ENCODE measurements around the gene PROS1.
"Not testable (repeated sequence)": the region's sequence is repeated elsewhere in the genome, so short reads cannot be mapped to it uniquely, and the experiment has no call there.

Gene PROS1

DNA sequence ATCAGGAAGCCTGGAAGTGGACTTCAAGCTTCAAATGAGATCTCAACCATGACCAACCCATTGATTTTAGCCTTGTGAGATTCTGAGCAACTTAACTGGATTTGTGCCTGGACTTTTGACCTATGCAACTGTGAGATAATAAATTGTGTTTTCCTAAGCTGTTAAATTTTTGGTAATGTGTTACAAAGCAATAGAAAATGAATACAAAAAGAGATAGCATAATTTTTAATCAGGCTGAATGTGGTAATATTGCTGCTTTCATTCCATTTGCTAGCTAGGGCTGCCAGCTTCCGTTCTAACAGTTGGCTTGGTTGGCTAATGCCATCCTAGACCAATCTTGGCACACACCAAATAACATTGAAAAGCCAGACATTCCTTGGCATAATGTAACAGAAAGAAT lies 12.2 kb downstream of the PROS1 start:
- no peak overlapping the region for H3K9ac ChIP-seq (ENCODE audit: insufficient read length)
- no peak for DNase-seq (ENCODE audit: low read depth, low spot score)
- no peaks in the 10 kb centered on the region for H3K9me3 ChIP-seq (ENCODE audit: low read depth, low read length)
- no peak for TF ChIP-seq FOXP2 (optimal IDR thresholded peaks at IDR 0.05; ENCODE audit: control extremely low read depth, extremely low read length, insufficient read depth)
- TF ChIP-seq POLR2AphosphoS5 (IDR thresholded peaks at IDR 0.05; ENCODE audit: borderline replicate concordance, low read depth, low read length), result no peak
- TF ChIP-seq EZH2 (IDR thresholded peaks at IDR 0.05), result no peak
- no peaks in the 10 kb centered on the region for H3K36me3 ChIP-seq (ENCODE audit: insufficient read depth, low read length)
- H3K27ac ChIP-seq, result no peak overlapping the region
- H3K4me3 ChIP-seq, result no peak overlapping the region

DNA sequence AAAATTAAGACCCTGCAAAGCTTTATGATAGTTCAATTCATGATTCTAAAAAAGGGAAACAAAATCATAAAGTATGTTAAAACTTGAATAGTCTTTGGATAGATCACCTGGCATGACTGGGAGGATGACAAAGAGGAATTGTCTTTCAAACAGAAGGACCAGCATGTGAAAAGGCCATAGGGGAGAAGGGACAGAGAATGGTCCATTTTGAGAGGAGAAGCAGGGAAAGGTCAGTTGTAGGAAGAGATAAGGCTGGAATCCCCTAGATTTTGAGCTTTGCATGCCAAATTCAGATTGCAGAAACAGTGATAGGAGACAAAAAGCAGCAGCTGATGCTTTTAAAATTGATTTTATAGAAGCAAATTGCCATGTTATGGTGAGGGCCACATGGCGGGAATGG lies 12.7 kb downstream of the PROS1 start:
- no peak for DNase-seq (ENCODE audit: low read depth, low spot score)
- H3K27ac ChIP-seq, result no peak overlapping the region
- no peak overlapping the region for H3K4me3 ChIP-seq
- no peak overlapping the region for H3K9ac ChIP-seq (ENCODE audit: insufficient read length)
- H3K9me3 ChIP-seq (ENCODE audit: low read depth, low read length), result no peaks in the 10 kb centered on the region
- no peaks in the 10 kb centered on the region for H3K36me3 ChIP-seq (ENCODE audit: insufficient read depth, low read length)
- TF ChIP-seq EZH2 (IDR thresholded peaks at IDR 0.05) (no peak), POLR2AphosphoS5 (IDR thresholded peaks at IDR 0.05; ENCODE audit: borderline replicate concordance, low read depth, low read length) (no peak), FOXP2 (optimal IDR thresholded peaks at IDR 0.05; ENCODE audit: control extremely low read depth, extremely low read length, insufficient read depth) (no peak)

DNA sequence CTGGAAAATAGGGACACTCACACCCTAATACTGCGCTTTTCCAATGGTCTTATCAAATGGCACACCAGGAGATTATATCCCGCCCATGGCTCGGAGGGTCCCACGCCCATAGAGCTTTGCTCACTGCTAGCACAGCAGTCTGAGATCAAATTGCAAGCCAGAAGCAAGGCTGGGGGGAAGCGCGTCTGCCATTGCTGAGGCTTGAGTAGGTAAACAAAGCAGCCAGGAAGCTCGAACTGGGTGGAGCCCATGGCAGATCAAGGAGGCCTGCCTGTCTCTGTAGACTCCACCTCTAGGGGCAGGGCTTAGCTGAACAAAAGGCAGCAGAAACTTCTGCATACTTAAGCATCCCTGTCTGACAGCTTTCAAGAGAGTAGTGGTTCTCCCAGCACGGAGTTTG lies 23.7 kb downstream of the PROS1 start:
- not testable (repeated sequence) for DNase-seq (ENCODE audit: low read depth, low spot score); H3K36me3 ChIP-seq (ENCODE audit: insufficient read depth, low read length); H3K9ac ChIP-seq (ENCODE audit: insufficient read length); H3K27ac ChIP-seq; H3K4me3 ChIP-seq; H3K9me3 ChIP-seq (ENCODE audit: low read depth, low read length)

DNA sequence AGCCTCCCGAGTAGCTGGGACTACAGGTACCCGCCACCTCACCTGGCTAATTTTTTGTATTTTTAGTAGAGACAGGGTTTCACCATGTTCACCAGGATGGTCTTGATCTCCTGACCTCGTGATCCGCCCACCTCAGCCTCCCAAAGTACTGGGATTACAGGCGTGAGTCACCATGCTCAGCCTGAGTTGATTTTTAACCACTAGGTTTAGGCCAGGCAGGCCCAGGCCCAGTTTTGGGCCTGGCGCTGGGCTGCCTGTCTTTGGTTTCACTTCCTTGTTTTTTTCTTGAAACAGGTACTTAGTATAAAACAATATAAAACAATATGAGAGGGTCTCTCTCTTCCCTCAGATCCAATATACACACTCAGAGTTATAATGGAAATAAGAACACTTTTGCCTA lies 36.2 kb downstream of the PROS1 start:
- not testable (repeated sequence) for DNase-seq (ENCODE audit: low read depth, low spot score); H3K36me3 ChIP-seq (ENCODE audit: insufficient read depth, low read length); H3K27ac ChIP-seq; H3K9me3 ChIP-seq (ENCODE audit: low read depth, low read length); H3K9ac ChIP-seq (ENCODE audit: insufficient read length); H3K4me3 ChIP-seq

DNA sequence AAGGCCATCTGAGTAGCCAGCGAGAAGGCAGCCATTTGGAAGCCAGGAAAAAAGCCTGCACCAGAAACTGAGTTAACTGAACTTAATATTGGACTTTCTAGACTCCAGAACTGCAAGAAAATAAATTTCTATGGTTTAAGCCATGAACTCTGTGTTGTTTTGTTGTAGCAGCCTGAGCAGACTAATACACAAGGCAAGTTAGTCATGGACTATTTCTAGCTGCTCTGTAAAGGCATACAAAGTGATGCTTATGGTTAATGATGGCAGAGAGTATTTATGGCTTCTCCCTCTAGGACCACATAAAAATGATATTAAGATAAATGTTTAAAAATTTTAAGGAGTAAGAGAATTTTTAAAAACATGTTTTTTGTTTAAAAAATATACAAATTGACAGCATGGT lies 37.1 kb downstream of the PROS1 start:
- Histone ChIP-seq H3K27ac (no peak overlapping the region), H3K4me3 (no peak overlapping the region), H3K36me3 (ENCODE audit: insufficient read depth, low read length) (no peaks in the 10 kb centered on the region), H3K9ac (ENCODE audit: insufficient read length) (no peak overlapping the region), H3K9me3 (ENCODE audit: low read depth, low read length) (no peaks in the 10 kb centered on the region)
- TF ChIP-seq FOXP2 (optimal IDR thresholded peaks at IDR 0.05; ENCODE audit: control extremely low read depth, extremely low read length, insufficient read depth) (no peak), EZH2 (IDR thresholded peaks at IDR 0.05) (no peak), POLR2AphosphoS5 (IDR thresholded peaks at IDR 0.05; ENCODE audit: borderline replicate concordance, low read depth, low read length) (no peak)
- no peak for DNase-seq (ENCODE audit: low read depth, low spot score)

DNA sequence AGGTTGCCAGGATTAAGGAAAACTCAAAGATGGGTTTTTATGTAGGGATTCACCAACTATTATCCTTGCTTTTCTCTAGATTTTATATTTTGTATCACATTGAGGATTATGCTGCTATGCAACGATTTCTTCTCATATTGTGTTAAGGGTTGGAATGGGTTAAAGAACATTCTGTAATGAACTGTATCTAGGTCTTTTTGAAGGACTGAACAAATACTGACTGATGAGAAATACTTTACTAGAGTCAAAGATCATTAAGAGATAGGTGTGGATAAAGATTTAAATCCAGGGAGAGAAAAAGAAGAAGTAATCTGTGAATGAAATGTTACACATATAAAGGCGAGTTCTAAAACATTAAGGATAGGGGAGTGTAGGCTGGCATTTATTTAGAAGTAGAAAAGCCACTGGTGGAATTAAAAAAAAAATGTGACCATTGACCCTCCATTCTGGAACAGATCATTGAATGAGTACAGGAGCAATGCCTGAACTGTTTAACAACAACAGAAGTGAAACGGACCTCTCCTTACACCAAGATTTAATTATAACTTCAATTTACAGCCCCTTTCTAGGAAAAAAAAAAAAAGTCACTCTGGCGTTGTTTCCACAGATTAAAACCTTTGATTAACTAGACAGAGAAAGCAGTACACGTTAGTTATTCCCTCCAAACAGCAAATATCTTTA lies 39.2 kb downstream of the PROS1 start:
- TF ChIP-seq FOXP2 (optimal IDR thresholded peaks at IDR 0.05; ENCODE audit: control extremely low read depth, extremely low read length, insufficient read depth), result no peak
- no peak for TF ChIP-seq POLR2AphosphoS5 (IDR thresholded peaks at IDR 0.05; ENCODE audit: borderline replicate concordance, low read depth, low read length)
- no peak for TF ChIP-seq EZH2 (IDR thresholded peaks at IDR 0.05)
- no peak for DNase-seq (ENCODE audit: low read depth, low spot score)
- Histone ChIP-seq H3K9me3 (ENCODE audit: low read depth, low read length) (no peaks in the 10 kb centered on the region), H3K36me3 (ENCODE audit: insufficient read depth, low read length) (no peaks in the 10 kb centered on the region), H3K9ac (ENCODE audit: insufficient read length) (no peak overlapping the region), H3K27ac (no peak overlapping the region), H3K4me3 (no peak overlapping the region)

DNA sequence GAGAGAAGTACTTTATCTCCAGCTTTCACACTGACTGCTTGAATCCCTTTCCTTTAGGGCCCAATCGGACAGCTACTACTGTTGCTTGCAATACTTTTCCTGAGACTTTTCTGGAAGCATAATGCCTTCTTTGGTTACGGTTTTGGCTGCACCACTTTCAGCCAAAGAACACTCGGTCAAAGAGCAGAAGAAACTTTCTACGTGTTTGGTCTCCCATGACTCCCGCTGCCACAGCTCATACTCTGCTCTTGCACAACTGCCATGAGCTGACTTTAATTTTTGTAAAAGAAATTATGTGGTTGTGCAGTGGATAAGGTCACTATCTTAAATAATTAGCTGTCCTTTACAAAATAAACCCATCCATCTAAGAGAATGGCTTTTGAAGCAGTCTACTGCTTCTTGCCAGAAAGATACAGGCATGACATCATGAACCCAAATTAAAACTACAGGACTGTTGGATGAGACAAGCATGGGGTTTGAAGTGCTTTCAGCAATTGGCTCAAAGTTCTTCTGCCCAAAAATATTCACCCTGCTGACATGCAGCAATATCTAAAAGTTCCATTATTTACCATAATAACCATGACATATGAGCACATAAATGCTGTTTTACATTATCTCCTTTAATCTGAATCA lies 42.0 kb downstream of the PROS1 start:
- Histone ChIP-seq H3K9ac (ENCODE audit: insufficient read length) (no peak overlapping the region), H3K9me3 (ENCODE audit: low read depth, low read length) (no peaks in the 10 kb centered on the region), H3K27ac (no peak overlapping the region), H3K36me3 (ENCODE audit: insufficient read depth, low read length) (no peaks in the 10 kb centered on the region), H3K4me3 (no peak overlapping the region)
- TF ChIP-seq FOXP2 (optimal IDR thresholded peaks at IDR 0.05; ENCODE audit: control extremely low read depth, extremely low read length, insufficient read depth) (no peak), POLR2AphosphoS5 (IDR thresholded peaks at IDR 0.05; ENCODE audit: borderline replicate concordance, low read depth, low read length) (no peak), EZH2 (IDR thresholded peaks at IDR 0.05) (no peak)
- no peak for DNase-seq (ENCODE audit: low read depth, low spot score)

DNA sequence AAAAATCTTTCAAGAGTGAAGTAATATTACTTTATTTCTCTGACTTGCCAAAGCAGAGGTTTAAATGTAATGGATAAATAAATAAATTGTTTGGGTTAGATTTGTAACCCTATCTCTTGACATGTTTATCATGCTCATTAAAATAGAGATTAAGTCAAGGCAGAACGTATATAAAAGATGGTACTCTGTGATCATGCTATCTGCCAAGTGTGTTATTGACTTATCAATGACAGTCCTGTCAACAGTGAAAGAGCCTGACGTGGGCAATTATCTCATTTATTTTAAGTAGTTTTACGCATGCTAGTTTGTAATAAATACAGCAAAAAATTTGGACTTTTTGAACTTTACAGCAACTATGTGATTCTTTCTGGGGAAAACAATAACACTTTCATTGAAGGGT lies 43.7 kb downstream of the PROS1 start:
- DNase-seq (ENCODE audit: low read depth, low spot score), result no peak
- Histone ChIP-seq H3K36me3 (ENCODE audit: insufficient read depth, low read length) (no peaks in the 10 kb centered on the region), H3K27ac (no peak overlapping the region), H3K9ac (ENCODE audit: insufficient read length) (no peak overlapping the region), H3K9me3 (ENCODE audit: low read depth, low read length) (no peaks in the 10 kb centered on the region), H3K4me3 (no peak overlapping the region)
- TF ChIP-seq EZH2 (IDR thresholded peaks at IDR 0.05) (no peak), POLR2AphosphoS5 (IDR thresholded peaks at IDR 0.05; ENCODE audit: borderline replicate concordance, low read depth, low read length) (no peak), FOXP2 (optimal IDR thresholded peaks at IDR 0.05; ENCODE audit: control extremely low read depth, extremely low read length, insufficient read depth) (no peak)

DNA sequence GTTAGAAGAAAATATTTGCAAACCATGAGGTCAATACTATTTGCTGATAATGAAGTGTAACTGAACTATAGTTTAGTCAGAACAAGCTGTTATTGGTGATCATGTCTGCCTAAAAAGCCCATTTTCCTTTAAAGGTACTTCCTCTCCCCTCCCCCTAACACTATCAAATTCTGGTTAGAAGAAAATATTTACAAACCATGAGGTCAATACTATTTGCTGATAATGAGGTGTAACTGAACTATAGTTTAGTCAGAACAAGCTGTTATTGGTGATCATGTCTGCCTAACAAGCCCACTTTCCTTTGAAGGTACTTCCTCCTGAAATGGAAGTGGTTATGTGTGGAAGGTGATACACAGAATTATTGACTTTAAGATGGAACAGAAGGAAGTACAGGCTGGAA lies 46.9 kb downstream of the PROS1 start:
- no peak overlapping the region for H3K9ac ChIP-seq (ENCODE audit: insufficient read length)
- H3K27ac ChIP-seq, result no peak overlapping the region
- no peak for TF ChIP-seq POLR2AphosphoS5 (IDR thresholded peaks at IDR 0.05; ENCODE audit: borderline replicate concordance, low read depth, low read length)
- no peak for TF ChIP-seq EZH2 (IDR thresholded peaks at IDR 0.05)
- no peak for TF ChIP-seq FOXP2 (optimal IDR thresholded peaks at IDR 0.05; ENCODE audit: control extremely low read depth, extremely low read length, insufficient read depth)

More for the DNA sequence above, 46.9 kb downstream of the PROS1 start:
- H3K9me3 ChIP-seq (ENCODE audit: low read depth, low read length), result no peaks in the 10 kb centered on the region
- no peak overlapping the region for H3K4me3 ChIP-seq
- no peak for DNase-seq (ENCODE audit: low read depth, low spot score)
- no peaks in the 10 kb centered on the region for H3K36me3 ChIP-seq (ENCODE audit: insufficient read depth, low read length)
